ENCODE results near the gene CEP131.

Gene CEP131

GRCh38 chr17:81195941-81196495 is 26.7 kb downstream of the CEP131 start:
- H3K36me3 Mint-ChIP-seq (ENCODE audit: low read depth) = no peaks in the 10 kb centered on the region
- no peaks in the 10 kb centered on the region for H3K4me1 Mint-ChIP-seq (ENCODE audit: low read depth)
- H3K9me3 Mint-ChIP-seq = no peaks in the 10 kb centered on the region
- H3K4me3 Mint-ChIP-seq = no peak overlapping the region
- H3K27me3 Mint-ChIP-seq = no peaks in the 10 kb centered on the region
- H3K27ac Mint-ChIP-seq = no peak overlapping the region

GRCh38 chr17:81194941-81195901 is 27.5 kb downstream of the CEP131 start:
- Mint-ChIP-seq H3K9me3 (no peaks in the 10 kb centered on the region), H3K4me3 (no peak overlapping the region), H3K36me3 (ENCODE audit: low read depth) (no peaks in the 10 kb centered on the region), H3K27ac (no peak overlapping the region), H3K4me1 (ENCODE audit: low read depth) (no peaks in the 10 kb centered on the region), H3K27me3 (no peaks in the 10 kb centered on the region)

GRCh38 chr17:81194225-81194760 is 28.5 kb downstream of the CEP131 start:
- Mint-ChIP-seq H3K9me3 (no peaks in the 10 kb centered on the region), H3K4me3 (no peak overlapping the region), H3K27me3 (no peaks in the 10 kb centered on the region), H3K4me1 (ENCODE audit: low read depth) (no peaks in the 10 kb centered on the region), H3K36me3 (ENCODE audit: low read depth) (no peaks in the 10 kb centered on the region), H3K27ac (no peak overlapping the region)

GRCh38 chr17:81193470-81194224 is 29.1 kb downstream of the CEP131 start:
- Mint-ChIP-seq H3K9me3 (no peaks in the 10 kb centered on the region), H3K27me3 (no peaks in the 10 kb centered on the region), H3K4me1 (ENCODE audit: low read depth) (no peaks in the 10 kb centered on the region), H3K4me3 (no peak overlapping the region), H3K27ac (no peak overlapping the region), H3K36me3 (ENCODE audit: low read depth) (no peaks in the 10 kb centered on the region)

DNA sequence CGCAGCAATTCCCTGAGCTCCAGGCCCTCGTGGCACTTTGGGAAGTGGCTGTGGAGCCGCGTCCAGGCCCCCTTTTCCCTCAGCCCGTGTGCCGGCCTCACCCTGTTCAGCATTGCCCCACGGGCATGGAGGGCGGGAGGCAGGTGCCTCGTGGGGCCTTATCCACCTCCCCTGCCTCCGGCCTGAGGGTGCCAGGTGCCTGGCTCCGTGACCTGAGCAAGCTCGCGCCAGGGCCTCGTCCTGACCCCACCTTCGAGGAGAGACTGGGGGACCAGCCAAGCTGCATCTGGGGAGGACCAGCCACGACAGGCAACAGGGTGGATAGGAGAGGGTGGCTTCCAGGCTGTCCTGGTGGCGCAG is 29.7 kb downstream of the CEP131 start:
- no peak overlapping the region for H3K27ac Mint-ChIP-seq
- no peaks in the 10 kb centered on the region for H3K36me3 Mint-ChIP-seq (ENCODE audit: low read depth)
- H3K4me1 Mint-ChIP-seq (ENCODE audit: low read depth) = no peaks in the 10 kb centered on the region
- H3K9me3 Mint-ChIP-seq = no peaks in the 10 kb centered on the region
- H3K27me3 Mint-ChIP-seq = no peaks in the 10 kb centered on the region
- no peak overlapping the region for H3K4me3 Mint-ChIP-seq

DNA sequence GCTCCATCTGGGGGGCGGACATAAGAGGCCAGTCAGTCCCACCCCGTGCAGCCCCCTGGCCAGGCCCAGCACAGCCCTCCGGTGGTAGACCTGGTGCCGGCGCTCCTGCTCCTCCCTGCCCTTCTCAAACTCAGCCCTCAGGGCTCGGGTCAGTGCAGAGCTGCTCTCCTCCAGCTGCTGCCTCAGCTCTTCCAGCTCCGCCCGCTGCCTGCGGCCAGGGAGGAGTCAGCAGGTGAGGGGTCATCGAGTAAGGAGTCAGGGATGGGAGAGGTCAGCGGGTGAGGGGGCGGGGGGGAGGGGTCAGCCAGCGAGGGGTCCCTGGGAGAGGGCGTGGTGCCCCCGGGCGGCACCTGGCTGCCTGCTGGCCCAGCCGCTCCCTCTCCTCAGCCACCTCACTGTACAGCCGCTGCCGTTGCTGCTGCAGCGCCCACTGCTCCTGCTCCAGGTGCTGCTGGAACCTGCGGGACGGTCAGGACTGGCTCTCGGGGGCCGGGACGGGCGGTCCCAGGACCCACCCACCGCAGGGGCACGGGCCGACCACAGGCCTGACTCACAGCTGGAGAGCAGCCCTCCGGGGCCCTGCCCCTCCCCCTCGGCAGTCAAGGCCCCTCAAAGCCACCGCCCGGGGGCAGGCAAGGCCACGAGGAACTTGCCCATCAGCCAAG is 30.2 kb downstream of the CEP131 start:
- Mint-ChIP-seq H3K4me3 (no peak overlapping the region), H3K9me3 (no peaks in the 10 kb centered on the region), H3K36me3 (ENCODE audit: low read depth) (no peaks in the 10 kb centered on the region), H3K4me1 (ENCODE audit: low read depth) (no peaks in the 10 kb centered on the region), H3K27me3 (no peaks in the 10 kb centered on the region), H3K27ac (no peak overlapping the region)

GRCh38 chr17:81191646-81192045 is 31.1 kb downstream of the CEP131 start:
- no peak overlapping the region for H3K4me3 Mint-ChIP-seq
- H3K36me3 Mint-ChIP-seq (ENCODE audit: low read depth) = no peaks in the 10 kb centered on the region
- no peaks in the 10 kb centered on the region for H3K27me3 Mint-ChIP-seq
- H3K4me1 Mint-ChIP-seq (ENCODE audit: low read depth) = no peaks in the 10 kb centered on the region
- H3K9me3 Mint-ChIP-seq = no peaks in the 10 kb centered on the region
- H3K27ac Mint-ChIP-seq = no peak overlapping the region

DNA sequence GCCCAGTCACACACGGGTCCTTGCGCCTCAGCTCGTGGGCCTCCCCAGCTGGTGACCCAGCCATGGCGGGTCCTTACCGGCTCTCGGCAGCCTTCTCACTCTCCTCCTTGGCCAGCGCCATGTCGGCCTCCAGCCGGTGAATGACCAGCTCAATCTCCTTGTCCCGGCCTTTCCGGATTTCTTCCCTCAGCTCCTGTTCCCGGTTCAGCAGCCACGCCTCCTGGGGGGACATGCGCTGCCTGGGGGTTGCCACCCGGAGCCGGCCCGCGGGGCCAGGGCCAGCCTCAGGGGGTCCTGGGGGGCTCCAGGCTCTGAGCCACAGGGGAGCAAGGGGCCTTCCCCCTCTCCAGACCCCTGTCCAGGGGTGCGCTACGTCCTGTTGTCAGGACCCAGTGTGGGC is 31.6 kb downstream of the CEP131 start:
- Mint-ChIP-seq H3K4me1 (ENCODE audit: low read depth) (no peaks in the 10 kb centered on the region), H3K4me3 (no peak overlapping the region), H3K27me3 (no peaks in the 10 kb centered on the region), H3K9me3 (no peaks in the 10 kb centered on the region), H3K36me3 (ENCODE audit: low read depth) (no peaks in the 10 kb centered on the region), H3K27ac (no peak overlapping the region)

DNA sequence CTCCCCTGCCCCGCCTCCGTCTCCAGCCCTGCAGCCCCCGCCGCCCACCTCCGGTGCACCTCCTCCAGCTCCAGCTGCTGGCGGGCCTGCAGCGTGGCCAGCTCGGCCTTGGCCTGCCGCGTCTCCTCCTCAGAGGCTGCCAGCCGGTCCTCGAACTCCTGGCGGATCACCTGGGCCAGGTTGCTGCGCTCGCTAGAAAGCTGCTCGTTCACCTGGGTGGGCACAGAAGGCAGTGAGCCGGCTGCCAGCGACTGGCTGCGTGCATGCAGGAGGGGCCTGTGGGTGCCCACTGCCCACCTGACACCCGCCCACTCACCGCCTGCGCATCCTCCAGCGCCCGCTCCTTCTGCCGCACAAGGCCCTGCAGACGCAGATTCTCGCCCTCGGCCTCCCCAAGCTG is 32.2 kb downstream of the CEP131 start:
- Mint-ChIP-seq H3K27ac (no peak overlapping the region), H3K36me3 (ENCODE audit: low read depth) (no peaks in the 10 kb centered on the region), H3K4me1 (ENCODE audit: low read depth) (no peaks in the 10 kb centered on the region), H3K27me3 (no peaks in the 10 kb centered on the region), H3K4me3 (no peak overlapping the region), H3K9me3 (no peaks in the 10 kb centered on the region)

- no peak overlapping the region for H3K4me3 Mint-ChIP-seq
- no peaks in the 10 kb centered on the region for H3K4me1 Mint-ChIP-seq (ENCODE audit: low read depth)
- no peaks in the 10 kb centered on the region for H3K9me3 Mint-ChIP-seq
- no peaks in the 10 kb centered on the region for H3K27me3 Mint-ChIP-seq
- no peak overlapping the region for H3K27ac Mint-ChIP-seq
- H3K36me3 Mint-ChIP-seq (ENCODE audit: low read depth) = no peaks in the 10 kb centered on the region
Measured at GRCh38 chr17:81189670-81190530, 32.9 kb downstream of the CEP131 start.

DNA sequence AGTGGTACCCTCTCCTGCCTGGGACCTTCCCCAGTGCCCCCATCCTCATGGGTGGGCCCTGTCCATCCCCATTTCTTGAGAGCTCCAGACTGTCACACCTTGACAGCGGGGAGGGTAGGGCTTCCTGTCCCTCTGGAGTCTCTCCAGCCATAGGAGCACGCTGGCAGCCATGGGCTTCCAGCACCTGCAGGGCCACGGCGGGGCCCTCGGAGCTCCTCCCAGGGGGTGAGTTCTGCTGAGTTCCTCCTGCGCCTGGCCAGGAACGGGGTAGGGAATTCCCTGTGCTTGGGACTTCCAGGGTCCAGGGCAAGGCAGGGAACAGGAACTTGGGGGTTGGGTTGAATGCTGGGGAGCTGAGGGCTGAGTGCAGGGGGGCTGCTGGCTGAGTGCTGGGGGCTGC is 33.7 kb downstream of the CEP131 start:
- Mint-ChIP-seq H3K9me3 (no peaks in the 10 kb centered on the region), H3K27ac (no peak overlapping the region), H3K36me3 (ENCODE audit: low read depth) (no peaks in the 10 kb centered on the region), H3K4me1 (ENCODE audit: low read depth) (no peaks in the 10 kb centered on the region), H3K27me3 (peaks cover 4% of the 10 kb centered on the region), H3K4me3 (no peak overlapping the region)

- no peaks in the 10 kb centered on the region for H3K4me1 Mint-ChIP-seq (ENCODE audit: low read depth)
- H3K27ac Mint-ChIP-seq = no peak overlapping the region
- no peaks in the 10 kb centered on the region for H3K36me3 Mint-ChIP-seq (ENCODE audit: low read depth)
- no peaks in the 10 kb centered on the region for H3K9me3 Mint-ChIP-seq
- no peak overlapping the region for H3K4me3 Mint-ChIP-seq
- peaks cover 5% of the 10 kb centered on the region for H3K27me3 Mint-ChIP-seq
Measured at GRCh38 chr17:81188491-81188840, 34.3 kb downstream of the CEP131 start.

DNA sequence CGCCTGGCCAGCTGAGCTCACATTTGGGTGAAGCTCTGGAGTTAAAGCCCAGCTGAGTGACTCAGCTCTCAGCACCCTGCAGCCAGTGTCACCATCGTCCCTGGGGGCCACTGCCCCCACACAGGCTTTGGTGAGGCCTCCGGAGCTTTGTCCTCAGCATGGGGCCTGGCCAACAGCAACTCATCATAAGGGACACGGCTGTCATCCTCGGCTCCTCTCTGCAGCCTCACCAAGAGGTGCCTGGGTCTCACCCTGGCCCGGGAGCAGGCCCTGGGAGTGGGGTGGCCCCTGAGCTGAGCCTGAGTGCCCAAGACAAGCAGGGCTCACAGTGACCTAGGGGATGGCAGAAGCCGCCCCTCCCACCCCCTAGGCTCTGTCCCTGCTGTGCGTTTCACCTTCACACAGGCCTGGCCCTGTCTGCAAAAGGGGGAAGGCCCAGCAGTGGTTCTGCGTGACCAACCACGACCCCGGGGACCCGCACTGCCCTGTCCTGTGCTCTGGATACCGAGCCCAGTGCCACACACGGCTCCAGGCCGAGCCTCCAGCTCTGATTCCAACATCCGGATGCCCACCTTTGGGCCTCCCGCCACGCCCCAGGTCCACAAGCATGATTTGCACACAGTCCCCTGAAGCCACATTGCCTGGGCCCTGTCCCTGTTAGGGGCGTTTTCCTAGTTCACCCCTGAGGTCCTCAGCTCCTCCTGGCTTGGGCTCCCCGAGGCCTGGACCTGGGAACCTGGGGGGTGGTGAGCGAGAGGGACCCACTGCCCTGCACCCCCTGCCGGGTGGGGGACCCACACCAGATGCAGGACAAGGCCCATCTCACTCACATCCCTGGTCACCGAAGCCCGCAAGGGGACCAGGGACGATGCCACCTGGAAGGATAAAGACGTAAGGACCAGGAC is 34.9 kb downstream of the CEP131 start:
- no peaks in the 10 kb centered on the region for H3K36me3 Mint-ChIP-seq (ENCODE audit: low read depth)
- H3K27me3 Mint-ChIP-seq = peaks cover 5% of the 10 kb centered on the region
- no peak overlapping the region for H3K27ac Mint-ChIP-seq
- H3K4me3 Mint-ChIP-seq = no peak overlapping the region
- H3K9me3 Mint-ChIP-seq = no peaks in the 10 kb centered on the region
- no peaks in the 10 kb centered on the region for H3K4me1 Mint-ChIP-seq (ENCODE audit: low read depth)

All from stimulated activated naive CD8-positive, alpha-beta T cell treated with anti-CD3 and anti-CD28 coated beads, Interleukin-15, Interleukin-2, amounts not matched to agents 100 ng/mL and 50 ng/mL, for 24 hours (primary cell).